Left renal pelvis (tissue), 4 donors: ENCODE results near the gene SND1. TPM values are rescaled to one million over a fixed set of nuclear protein-coding genes. Genes with fewer than 3 reads are reported as not detected.
"Not testable (repeated sequence)": the region's sequence is repeated elsewhere in the genome, so short reads cannot be mapped to it uniquely, and the experiment has no call there.

Experiments
- DNase-seq, 4 donors: peaks; one replicate each; pipeline ENCODE4 v3.0.0-alpha.2; 2013; ENCODE audit warnings: low read depth in 4 of 4, low spot score in 3 of 4
- polyA plus RNA-seq, 4 donors: library from polyadenylated mRNA; unstranded; fragments of 120-200 nt; gene quantifications; one replicate each; pipeline ENCODE4 v1.2.1, GENCODE V29; 2013; ENCODE audit not compliant: insufficient read length in 4 of 4

The SND1 gene
- polyA plus RNA-seq, 4 donors = 129 to 161 (median 145) TPM

GRCh38 chr7:127652333-127653248 is 597 bp downstream of the SND1 start:
- DNase-seq = no peak

GRCh38 chr7:127653396-127653795 is 1.4 kb downstream of the SND1 start:
- DNase-seq = no peak

GRCh38 chr7:127654404-127655394 is 2.7 kb downstream of the SND1 start:
- DNase-seq = no peak

GRCh38 chr7:127655720-127656119 is 3.7 kb downstream of the SND1 start:
- DNase-seq = no peak

GRCh38 chr7:127657500-127657899 is 5.5 kb downstream of the SND1 start:
- DNase-seq = no peak

- no peak for DNase-seq
Measured at GRCh38 chr7:127658970-127659630, 7.1 kb downstream of the SND1 start.

- no peak for DNase-seq
Measured at GRCh38 chr7:127665922-127666321, 13.9 kb downstream of the SND1 start.

GRCh38 chr7:127666602-127667001 is 14.6 kb downstream of the SND1 start:
- no peak for DNase-seq

GRCh38 chr7:127667017-127667670 is 15.2 kb downstream of the SND1 start:
- DNase-seq = no peak

GRCh38 chr7:127667759-127668530 is 16.0 kb downstream of the SND1 start:
- DNase-seq = no peak

- DNase-seq = no peak
Measured at GRCh38 chr7:127671341-127671740, 19.3 kb downstream of the SND1 start.

GRCh38 chr7:127673902-127674301 is 21.9 kb downstream of the SND1 start:
- DNase-seq = no peak

GRCh38 chr7:127674361-127674760 is 22.4 kb downstream of the SND1 start:
- DNase-seq = no peak

GRCh38 chr7:127674923-127675322 is 22.9 kb downstream of the SND1 start:
- DNase-seq = not testable (repeated sequence)

GRCh38 chr7:127675721-127676120 is 23.7 kb downstream of the SND1 start:
- DNase-seq = no peak

- no peak for DNase-seq
Measured at GRCh38 chr7:127677433-127678230, 25.6 kb downstream of the SND1 start.

- no peak for DNase-seq
Measured at GRCh38 chr7:127678337-127678736, 26.3 kb downstream of the SND1 start.

GRCh38 chr7:127678947-127679346 is 27.0 kb downstream of the SND1 start:
- DNase-seq = no peak

GRCh38 chr7:127680983-127681382 is 29.0 kb downstream of the SND1 start:
- no peak for DNase-seq
